ENCODE results near the gene GTPBP4.
"Not testable (repeated sequence)": the region's sequence is repeated elsewhere in the genome, so short reads cannot be mapped to it uniquely, and the experiment has no call there.

Gene GTPBP4

GRCh38 chr10:988667-989545, 672 bp downstream of the GTPBP4 start:
- no peak for DNase-seq (ENCODE audit: low spot score)

DNA sequence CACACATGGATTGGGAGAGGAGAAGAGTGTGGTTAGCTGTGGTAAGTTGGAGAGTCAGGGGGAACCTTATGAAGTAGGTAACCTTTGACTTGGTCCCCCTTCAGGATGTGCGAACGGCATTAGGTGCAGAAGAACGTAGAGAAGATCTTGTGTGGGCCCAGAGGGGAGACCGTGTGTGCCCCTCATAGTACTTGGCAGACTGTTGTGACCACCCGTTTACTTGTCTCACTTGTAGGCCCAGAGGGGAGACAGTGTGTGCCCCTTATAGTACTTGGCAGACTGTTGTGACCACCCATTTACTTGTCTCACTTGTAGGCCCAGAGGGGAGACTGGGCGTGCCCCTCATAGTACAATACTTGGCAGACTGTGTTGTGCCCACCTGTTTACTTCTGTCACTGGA, 2.6 kb downstream of the GTPBP4 start:
- no peak for DNase-seq (ENCODE audit: low spot score)

DNA sequence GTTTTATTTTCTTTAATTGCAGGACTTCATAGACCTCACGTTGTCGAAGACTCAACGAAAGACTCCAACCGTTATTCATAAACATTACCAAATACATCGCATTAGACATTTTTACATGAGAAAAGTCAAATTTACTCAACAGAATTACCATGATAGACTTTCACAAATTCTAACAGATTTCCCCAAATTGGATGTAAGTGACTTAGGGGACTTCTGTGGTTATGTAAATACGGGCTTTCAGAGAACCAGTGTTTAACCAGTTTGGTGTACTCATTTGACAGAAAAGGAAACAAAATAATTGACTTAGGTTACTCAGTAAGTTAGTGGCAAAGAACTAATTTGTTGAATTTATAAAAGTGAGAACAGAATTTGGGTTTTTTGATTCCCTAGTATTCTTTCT, 4.2 kb downstream of the GTPBP4 start:
- no peak for DNase-seq (ENCODE audit: low spot score)

DNA sequence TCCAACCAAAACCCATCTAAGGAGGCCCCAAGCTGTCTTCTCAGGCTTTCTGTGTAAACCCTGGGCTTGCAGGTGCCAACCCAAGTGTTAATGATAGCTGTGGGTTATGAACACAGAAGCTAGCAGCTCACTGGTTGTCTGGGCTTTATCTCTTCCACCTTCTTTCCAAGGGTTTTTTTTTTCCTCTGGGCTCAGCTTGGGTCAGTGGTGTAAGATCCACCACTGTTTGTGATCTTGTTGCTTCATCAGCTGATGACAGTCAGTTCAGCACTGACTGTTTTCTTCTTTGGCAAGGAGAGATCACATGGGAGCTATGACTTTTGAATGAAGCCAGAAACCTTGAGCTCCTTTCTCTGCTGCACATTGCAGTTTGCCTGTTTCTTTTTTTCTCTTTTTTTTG, 4.6 kb downstream of the GTPBP4 start:
- no peak for DNase-seq (ENCODE audit: low spot score)

- DNase-seq (ENCODE audit: low spot score), result no peak
Observed at GRCh38 chr10:994836-995558, 6.8 kb downstream of the GTPBP4 start.

GRCh38 chr10:995559-995926, 7.3 kb downstream of the GTPBP4 start:
- DNase-seq (ENCODE audit: low spot score), result no peak

DNA sequence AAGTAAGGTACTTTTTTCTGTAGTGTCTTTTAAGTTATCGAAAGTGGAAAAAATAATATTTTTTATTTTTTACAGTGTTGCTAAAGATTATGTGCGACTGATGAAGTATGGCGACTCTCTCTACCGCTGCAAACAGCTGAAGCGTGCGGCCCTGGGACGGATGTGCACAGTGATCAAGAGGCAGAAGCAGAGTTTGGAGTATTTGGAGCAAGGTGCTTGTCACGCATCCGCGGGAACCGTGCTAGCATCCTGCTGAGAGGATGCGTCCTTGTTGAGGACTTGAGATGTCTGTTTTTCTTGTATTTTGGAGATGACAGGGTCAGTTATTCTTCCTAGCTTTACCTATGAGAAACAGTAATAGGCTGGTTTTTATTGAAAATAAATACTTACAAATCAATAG, 7.8 kb downstream of the GTPBP4 start:
- DNase-seq (ENCODE audit: low spot score), result no peak

- no peak for DNase-seq (ENCODE audit: low spot score)
Observed at GRCh38 chr10:997266-998022, 9.2 kb downstream of the GTPBP4 start.

GRCh38 chr10:1002425-1003006, 14.3 kb downstream of the GTPBP4 start:
- no peak for DNase-seq (ENCODE audit: low spot score)

GRCh38 chr10:1003884-1004670, 15.8 kb downstream of the GTPBP4 start:
- no peak for DNase-seq (ENCODE audit: low spot score)

GRCh38 chr10:1006573-1006972, 18.3 kb downstream of the GTPBP4 start:
- DNase-seq (ENCODE audit: low spot score), result no peak

GRCh38 chr10:1007583-1007982, 19.3 kb downstream of the GTPBP4 start:
- no peak for DNase-seq (ENCODE audit: low spot score)

DNA sequence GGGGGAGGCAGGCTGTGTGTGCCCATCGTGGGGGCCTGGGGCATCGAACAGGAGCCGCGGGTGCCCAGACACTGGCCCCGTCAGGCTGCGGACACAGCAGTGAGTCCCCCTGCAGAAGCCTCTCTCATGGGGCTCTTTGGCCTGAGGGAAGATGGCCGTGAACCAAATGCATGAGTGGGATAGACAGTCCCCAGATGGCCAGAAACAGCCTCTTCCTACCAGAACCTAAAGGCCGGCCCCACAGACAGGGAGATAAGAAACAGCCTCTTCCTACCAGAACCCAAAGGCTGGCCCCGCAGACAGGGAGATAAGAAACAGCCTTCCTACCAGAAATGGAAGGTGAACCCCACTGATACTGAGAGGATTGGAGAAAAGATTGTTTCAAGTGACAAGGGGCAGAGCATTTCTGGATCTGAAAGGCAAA, 20.8 kb downstream of the GTPBP4 start:
- no peak for DNase-seq (ENCODE audit: low spot score)

GRCh38 chr10:1009947-1010346, 21.7 kb downstream of the GTPBP4 start:
- DNase-seq (ENCODE audit: low spot score), result not testable (repeated sequence)

GRCh38 chr10:1010703-1011102, 22.5 kb downstream of the GTPBP4 start:
- no peak for DNase-seq (ENCODE audit: low spot score)

GRCh38 chr10:1011696-1012095, 23.5 kb downstream of the GTPBP4 start:
- DNase-seq (ENCODE audit: low spot score), result no peak

DNA sequence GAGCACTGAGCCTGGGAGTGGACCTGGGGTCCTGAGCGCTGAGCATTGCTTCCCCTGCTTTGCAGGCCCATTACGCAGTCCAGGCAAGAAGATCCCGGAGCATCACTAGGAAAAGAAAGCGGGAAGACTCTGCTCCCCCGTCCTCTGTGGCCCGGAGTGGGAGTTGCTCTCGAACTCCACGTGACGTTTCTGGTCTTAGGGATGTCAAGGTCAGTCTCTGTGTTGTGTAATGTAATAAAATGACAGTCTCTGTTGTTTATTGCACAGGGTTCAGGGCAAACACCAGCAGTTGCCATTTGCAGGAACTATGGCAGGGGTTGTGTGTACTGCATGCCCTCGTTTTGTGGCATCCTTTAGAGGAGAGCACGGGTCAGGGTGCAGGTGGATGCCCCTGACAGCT, 27.5 kb downstream of the GTPBP4 start:
- no peak for DNase-seq (ENCODE audit: low spot score)

DNA sequence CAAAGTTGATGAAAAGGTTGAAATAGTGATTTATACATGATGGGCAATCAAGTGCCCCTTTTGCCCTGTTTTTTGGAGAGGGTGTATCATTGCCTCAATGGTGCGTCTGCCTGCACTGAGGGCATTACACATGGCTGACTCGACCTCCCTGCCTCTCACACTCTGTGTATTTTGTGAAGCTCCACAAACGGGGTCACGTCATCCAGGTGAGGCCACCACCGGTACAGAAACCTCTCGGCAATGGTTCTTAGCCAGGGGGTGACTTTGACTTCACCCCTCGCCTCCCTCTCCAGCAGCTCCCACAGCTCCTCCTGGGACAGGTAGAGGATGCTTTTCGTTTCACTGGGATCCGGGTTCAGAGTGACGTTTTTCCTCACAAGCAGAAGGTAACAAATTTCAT, 31.1 kb downstream of the GTPBP4 start:
- no peak for DNase-seq (ENCODE audit: low spot score)

GRCh38 chr10:1020460-1020859, 32.2 kb downstream of the GTPBP4 start:
- DNase-seq (ENCODE audit: low spot score), result no peak

DNA sequence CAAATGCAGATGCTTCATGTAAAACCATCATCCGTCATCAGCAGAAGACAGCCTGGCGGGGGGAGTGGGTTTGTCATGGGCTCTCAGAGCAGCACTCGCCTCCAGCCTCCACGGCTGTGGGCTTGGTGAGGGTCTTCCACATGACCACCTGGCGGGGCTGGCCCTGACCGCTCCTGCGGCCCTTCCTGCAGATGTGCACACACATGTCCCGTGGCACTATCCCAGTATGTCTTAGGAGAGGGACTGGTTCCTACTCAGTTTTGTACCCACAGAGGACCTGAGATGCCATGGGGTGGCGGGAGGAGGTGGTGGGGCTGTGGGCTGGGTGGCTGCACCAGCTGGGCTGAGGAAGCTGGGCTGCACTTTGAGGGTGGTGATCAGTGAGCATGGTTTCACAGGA, 32.7 kb downstream of the GTPBP4 start:
- no peak for DNase-seq (ENCODE audit: low spot score)

DNA sequence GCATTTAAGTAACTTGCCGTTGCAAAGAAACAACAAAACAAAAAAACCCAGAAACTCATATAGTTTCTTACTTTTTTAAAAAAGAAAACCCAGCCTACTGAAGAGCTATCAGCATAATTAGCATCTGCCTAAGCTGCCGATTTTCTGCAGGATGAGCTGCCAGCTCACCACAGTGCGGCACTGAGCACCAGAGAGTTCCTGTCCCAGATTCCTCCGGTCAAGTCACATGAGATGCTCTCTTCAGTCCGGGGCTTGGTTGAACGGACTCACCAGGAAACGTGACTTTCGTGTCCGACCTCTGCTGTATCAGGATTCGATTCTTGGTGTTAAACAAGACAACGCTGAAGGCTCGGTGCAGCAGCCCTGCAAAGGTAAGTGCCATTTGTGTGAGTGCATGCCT, 34.2 kb downstream of the GTPBP4 start:
- DNase-seq (ENCODE audit: low spot score), result peak; percentile 75

DNA sequence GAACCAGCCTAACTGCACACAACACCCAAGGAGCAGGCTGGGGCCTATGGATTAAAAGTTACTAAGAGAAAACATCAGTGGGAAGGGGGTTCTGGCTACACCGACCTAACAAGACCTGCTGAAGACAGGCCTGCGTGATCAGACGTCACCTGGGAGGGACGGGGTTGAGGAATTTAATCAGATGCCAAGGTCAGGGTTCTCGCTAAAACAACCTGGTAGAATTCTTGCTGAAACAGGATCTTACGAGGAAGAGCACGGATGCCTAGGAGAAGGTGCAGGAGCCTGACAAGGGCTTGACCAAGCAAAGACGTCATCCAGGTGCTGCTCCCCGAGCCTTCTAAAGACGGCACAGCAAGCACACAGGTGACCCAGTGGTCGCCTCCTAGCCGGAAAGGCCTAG, 35.9 kb downstream of the GTPBP4 start:
- DNase-seq (ENCODE audit: low spot score), result no peak
